A673 (cell line): ENCODE measurements around the gene MEN1. TPM values are rescaled to one million over a fixed set of nuclear protein-coding genes. Genes with fewer than 3 reads are reported as not detected.

Experiments
- BruUV-seq: library from RNA; stranded (reverse); fragments of 400-500 nt; replicated peaks from 2 replicates; lab custom pipeline; 2021; lab: Mats Ljungman, UMichigan
- CTCF ChIA-PET: fragments of 300-600 bp; sonication (Branson Sonifier 250); formaldehyde crosslinking; loops from one replicate; lab custom pipeline; 2022; ENCODE audit warnings: antibody characterized with exemption; lab: Charles Lee
- POLR2A ChIA-PET: fragments of 300-600 bp; sonication (Branson Sonifier 250); formaldehyde crosslinking; loops from one replicate; lab custom pipeline; 2022; ENCODE audit warnings: antibody characterized with exemption; ENCODE audit not compliant: low non-redundant PET; lab: Charles Lee
- DNase-seq: peaks from one replicate; pipeline ENCODE4 v3.0.0-alpha.2; 2015; ENCODE audit warnings: low spot score
- H3K27ac ChIP-seq: fragments of 200-600 bp; sonication (generic); 2 replicates; pipeline ENCODE4 v1.5.1; 2016; ENCODE audit warnings: mixed run types, low read depth, mild to moderate bottlenecking, mixed read lengths, antibody characterized with exemption, low read length; ENCODE audit not compliant: poor library complexity, severe bottlenecking
- H3K27me3 ChIP-seq: fragments of 200-600 bp; sonication (generic); replicated peaks from 2 replicates; pipeline ENCODE4 v1.6.1; 2017; ENCODE audit warnings: mixed run types, low read depth, mild to moderate bottlenecking, mixed read lengths, antibody characterized with exemption, low read length; ENCODE audit not compliant: insufficient read depth, poor library complexity
- H3K36me3 ChIP-seq: fragments of 200-600 bp; sonication (generic); 2 replicates; pipeline ENCODE4 v1.6.1; 2016; ENCODE audit warnings: mixed run types, mild to moderate bottlenecking, mixed read lengths, antibody characterized with exemption, low read length; ENCODE audit not compliant: insufficient read depth, poor library complexity, severe bottlenecking
- H3K4me1 ChIP-seq: fragments of 200-600 bp; sonication (generic); 2 replicates; pipeline ENCODE4 v1.6.1; 2017; ENCODE audit warnings: mixed run types, mild to moderate bottlenecking, mixed read lengths, antibody characterized with exemption, low read length; ENCODE audit not compliant: insufficient read depth, poor library complexity, severe bottlenecking
- H3K4me3 ChIP-seq: fragments of 200-600 bp; sonication (generic); 2 replicates; pipeline ENCODE4 v1.5.1; 2016; ENCODE audit warnings: low read depth, mixed run types, mild to moderate bottlenecking, mixed read lengths, low read length; ENCODE audit not compliant: poor library complexity, severe bottlenecking
- H3K9me3 ChIP-seq: fragments of 200-600 bp; sonication (generic); 2 replicates; pipeline ENCODE4 v1.6.1; 2016; ENCODE audit warnings: mixed run types, low read depth, mild to moderate bottlenecking, mixed read lengths, antibody characterized with exemption, low read length; ENCODE audit not compliant: poor library complexity, severe bottlenecking
- CTCF ChIP-seq: fragments of 300-800, 200-600 bp; sonication (generic); conservative IDR thresholded peaks from 2 replicates; pipeline ENCODE4 v1.5.1; 2017; ENCODE audit warnings: low read depth, mild to moderate bottlenecking, antibody characterized with exemption, low read length, moderate library complexity, mixed read lengths
- EZH2 ChIP-seq: fragments of 200-600 bp; sonication (generic); IDR thresholded peaks from 2 replicates; pipeline ENCODE4 v1.6.1; 2017; ENCODE audit warnings: borderline replicate concordance, low read depth, mild to moderate bottlenecking, mixed read lengths, antibody characterized with exemption, low read length; ENCODE audit not compliant: poor library complexity, severe bottlenecking
- intact Hi-C: fragments of 100-400 bp; cut with micrococcal nuclease; formaldehyde crosslinking; loops from one replicate; pipeline ENCODE4 v1.10.0; 2022; ENCODE audit not compliant: unreplicated experiment
- total RNA-seq: library from RNA; stranded (reverse); gene quantifications from 2 replicates; pipeline ENCODE4 v1.2.3, GENCODE V29; 2021

MEN1 gene
- total RNA-seq, 1 experiment from 2014 or later = 45.7 TPM

GRCh38 chr11:64829536-64830251 is 19.3 kb upstream of the MEN1 start:
- intact Hi-C loops = no loop called here
- no peak overlapping the region for H3K4me3 ChIP-seq
- H3K27ac ChIP-seq = no peak overlapping the region
- no TSS peak for BruUV-seq
- H3K9me3 ChIP-seq = no peaks in the 10 kb centered on the region
- no peak for DNase-seq
- H3K36me3 ChIP-seq = no peaks in the 10 kb centered on the region
- TF ChIP-seq CTCF (no peak), EZH2 (no peak)
- CTCF ChIA-PET = no interaction called here
- H3K27me3 ChIP-seq = no peaks in the 10 kb centered on the region
- POLR2A ChIA-PET = no interaction called here
- no peaks in the 10 kb centered on the region for H3K4me1 ChIP-seq

- TF ChIP-seq CTCF (no peak), EZH2 (no peak)
- ChIA-PET CTCF (no interaction called here), POLR2A (no interaction called here)
- intact Hi-C loops = no loop called here
- Histone ChIP-seq H3K27ac (no peak overlapping the region), H3K36me3 (no peaks in the 10 kb centered on the region), H3K4me1 (no peaks in the 10 kb centered on the region), H3K4me3 (no peak overlapping the region), H3K9me3 (no peaks in the 10 kb centered on the region), H3K27me3 (no peaks in the 10 kb centered on the region)
- no TSS peak for BruUV-seq
- no peak for DNase-seq
Measured at GRCh38 chr11:64827451-64827839, 17.1 kb upstream of the MEN1 start.

- no peak overlapping the region for H3K4me3 ChIP-seq
- intact Hi-C loops = no loop called here
- BruUV-seq = no TSS peak
- no peaks in the 10 kb centered on the region for H3K4me1 ChIP-seq
- H3K9me3 ChIP-seq = no peaks in the 10 kb centered on the region
- H3K36me3 ChIP-seq = no peaks in the 10 kb centered on the region
- TF ChIP-seq CTCF (no peak), EZH2 (no peak)
- H3K27ac ChIP-seq = no peak overlapping the region
- no peak for DNase-seq
- POLR2A ChIA-PET = no interaction called here
- CTCF ChIA-PET = no interaction called here
- no peaks in the 10 kb centered on the region for H3K27me3 ChIP-seq
Measured at GRCh38 chr11:64826578-64827450, 16.5 kb upstream of the MEN1 start.
